Loucy (cell line): Measurements from ENCODE around the gene OVCH2.

Source experiments
- H2AFZ ChIP-seq: fragments of 200-600 bp; sonication (generic); 2 replicates; pipeline ENCODE4 v1.6.0; 2016; ENCODE audit warnings: antibody characterized with exemption, mild to moderate bottlenecking, low read length, moderate library complexity
- H3F3A ChIP-seq: fragments of 200-600 bp; 2 replicates; pipeline ENCODE4 v1.6.0; 2016; ENCODE audit warnings: antibody characterized with exemption, low read depth, mild to moderate bottlenecking
- H3K27me3 ChIP-seq: fragments of 200-600 bp; sonication (generic); 2 replicates; pipeline ENCODE4 v1.6.1; 2014; ENCODE audit warnings: low read length, mild to moderate bottlenecking; ENCODE audit not compliant: insufficient read depth, poor library complexity, severe bottlenecking
- H3K36me3 ChIP-seq: fragments of 200-600 bp; sonication (generic); 2 replicates; pipeline ENCODE4 v1.6.1; 2016; ENCODE audit warnings: low read length; ENCODE audit not compliant: insufficient read depth
- H3K4me1 ChIP-seq: fragments of 200-600 bp; sonication (generic); 2 replicates; pipeline ENCODE4 v1.5.1; 2014; ENCODE audit warnings: low read length, mild to moderate bottlenecking; ENCODE audit not compliant: insufficient read depth, poor library complexity, severe bottlenecking
- H3K4me2 ChIP-seq: fragments of 200-600 bp; sonication (generic); 2 replicates; pipeline ENCODE4 v1.6.0; 2014; ENCODE audit warnings: antibody characterized with exemption, low read length, low read depth, mild to moderate bottlenecking; ENCODE audit not compliant: poor library complexity, severe bottlenecking
- H3K4me3 ChIP-seq: fragments of 200-600 bp; sonication (generic); 2 replicates; pipeline ENCODE4 v1.5.1; 2014; ENCODE audit warnings: low read length, mild to moderate bottlenecking, mixed read lengths; ENCODE audit not compliant: poor library complexity, severe bottlenecking
- H3K79me2 ChIP-seq: fragments of 200-600 bp; sonication (generic); 2 replicates; pipeline ENCODE4 v1.6.1; 2014; ENCODE audit warnings: low read length; ENCODE audit not compliant: insufficient read depth
- H3K9ac ChIP-seq: fragments of 200-600 bp; sonication (generic); 2 replicates; pipeline ENCODE4 v1.6.0; 2014; ENCODE audit warnings: mild to moderate bottlenecking, low read depth, low read length, moderate library complexity; ENCODE audit not compliant: poor library complexity, severe bottlenecking
- H3K9me2 ChIP-seq: fragments of 200-600 bp; sonication (generic); replicated peaks from 2 replicates; pipeline ENCODE4 v1.6.1; 2016; ENCODE audit warnings: low read depth, low read length, mixed read lengths
- H3K9me3 ChIP-seq: fragments of 200-600 bp; sonication (generic); 2 replicates; pipeline ENCODE4 v1.6.1; 2014; ENCODE audit warnings: mild to moderate bottlenecking, antibody characterized with exemption, low read length, low read depth; ENCODE audit not compliant: insufficient read depth
- H4K20me1 ChIP-seq: fragments of 200-600 bp; sonication (generic); 2 replicates; pipeline ENCODE4 v1.6.0; 2014; ENCODE audit warnings: antibody characterized with exemption, low read length, mild to moderate bottlenecking; ENCODE audit not compliant: insufficient read depth, poor library complexity, severe bottlenecking
- EZH2phosphoT487 ChIP-seq: fragments of 200-600 bp; IDR thresholded peaks from 2 replicates; pipeline ENCODE4 v1.6.1; 2018; ENCODE audit warnings: antibody characterized with exemption, mild to moderate bottlenecking, moderate library complexity, borderline replicate concordance
- TF ChIP-seq, protein P1 (sequence below): fragments of 200-600 bp; sonication (generic); conservative IDR thresholded peaks from 2 replicates; pipeline ENCODE4 v1.5.1; 2014; ENCODE audit warnings: mild to moderate bottlenecking, antibody characterized with exemption, low read length

The OVCH2 gene

DNA sequence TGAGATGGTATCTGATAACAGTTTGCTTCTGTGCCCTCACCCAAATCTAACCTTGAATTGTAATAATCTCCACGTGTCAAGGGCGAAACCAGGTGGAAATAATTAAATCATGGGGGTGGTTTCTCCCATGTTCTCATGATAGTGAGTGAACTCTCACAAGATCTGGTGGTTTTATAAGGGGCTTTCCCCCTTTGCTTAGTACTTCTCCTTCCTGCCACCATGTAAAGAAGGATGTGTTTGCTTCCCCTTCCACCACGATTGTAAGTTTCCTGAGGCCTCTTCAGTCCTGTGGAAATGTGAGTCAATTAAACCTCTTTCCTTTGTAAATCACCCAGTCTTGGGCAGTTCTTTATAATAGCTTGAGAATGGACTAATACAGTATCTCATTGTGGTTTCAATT lies 8.5 kb upstream of the OVCH2 start:
- Histone ChIP-seq H3K9ac (no peak overlapping the region), H3K4me2 (no peak overlapping the region), H4K20me1 (no peaks in the 10 kb centered on the region), H3F3A (no peaks in the 10 kb centered on the region), H3K4me3 (no peak overlapping the region), H3K79me2 (no peaks in the 10 kb centered on the region), H3K9me3 (no peaks in the 10 kb centered on the region), H3K36me3 (no peaks in the 10 kb centered on the region), H3K9me2 (no peaks in the 10 kb centered on the region), H2AFZ (no peak overlapping the region), H3K4me1 (no peaks in the 10 kb centered on the region), H3K27me3 (no peaks in the 10 kb centered on the region)
- TF ChIP-seq EZH2phosphoT487 = no peak
- TF ChIP-seq, protein P1, sequence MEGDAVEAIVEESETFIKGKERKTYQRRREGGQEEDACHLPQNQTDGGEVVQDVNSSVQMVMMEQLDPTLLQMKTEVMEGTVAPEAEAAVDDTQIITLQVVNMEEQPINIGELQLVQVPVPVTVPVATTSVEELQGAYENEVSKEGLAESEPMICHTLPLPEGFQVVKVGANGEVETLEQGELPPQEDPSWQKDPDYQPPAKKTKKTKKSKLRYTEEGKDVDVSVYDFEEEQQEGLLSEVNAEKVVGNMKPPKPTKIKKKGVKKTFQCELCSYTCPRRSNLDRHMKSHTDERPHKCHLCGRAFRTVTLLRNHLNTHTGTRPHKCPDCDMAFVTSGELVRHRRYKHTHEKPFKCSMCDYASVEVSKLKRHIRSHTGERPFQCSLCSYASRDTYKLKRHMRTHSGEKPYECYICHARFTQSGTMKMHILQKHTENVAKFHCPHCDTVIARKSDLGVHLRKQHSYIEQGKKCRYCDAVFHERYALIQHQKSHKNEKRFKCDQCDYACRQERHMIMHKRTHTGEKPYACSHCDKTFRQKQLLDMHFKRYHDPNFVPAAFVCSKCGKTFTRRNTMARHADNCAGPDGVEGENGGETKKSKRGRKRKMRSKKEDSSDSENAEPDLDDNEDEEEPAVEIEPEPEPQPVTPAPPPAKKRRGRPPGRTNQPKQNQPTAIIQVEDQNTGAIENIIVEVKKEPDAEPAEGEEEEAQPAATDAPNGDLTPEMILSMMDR = no peak

- Histone ChIP-seq H2AFZ (no peak overlapping the region), H3K9ac (no peak overlapping the region), H3K27me3 (no peaks in the 10 kb centered on the region), H3F3A (no peaks in the 10 kb centered on the region), H3K4me1 (no peaks in the 10 kb centered on the region), H3K36me3 (no peaks in the 10 kb centered on the region), H3K79me2 (no peaks in the 10 kb centered on the region), H4K20me1 (no peaks in the 10 kb centered on the region), H3K4me2 (no peak overlapping the region), H3K4me3 (no peak overlapping the region), H3K9me2 (no peaks in the 10 kb centered on the region), H3K9me3 (no peaks in the 10 kb centered on the region)
- TF ChIP-seq, protein P1 = no peak
- no peak for TF ChIP-seq EZH2phosphoT487
Measured at GRCh38 chr11:7703740-7704139, 2.5 kb downstream of the OVCH2 start.

- H3K4me3 ChIP-seq = no peak overlapping the region
- no peaks in the 10 kb centered on the region for H3K9me3 ChIP-seq
- H3K9ac ChIP-seq = no peak overlapping the region
- no peaks in the 10 kb centered on the region for H3K36me3 ChIP-seq
- H3K9me2 ChIP-seq = no peaks in the 10 kb centered on the region
- TF ChIP-seq EZH2phosphoT487 = no peak
- TF ChIP-seq, protein P1 = no peak
- no peaks in the 10 kb centered on the region for H3K4me1 ChIP-seq
- no peaks in the 10 kb centered on the region for H3K79me2 ChIP-seq
- H3F3A ChIP-seq = no peaks in the 10 kb centered on the region
- H2AFZ ChIP-seq = no peak overlapping the region
- H3K27me3 ChIP-seq = no peaks in the 10 kb centered on the region
- H4K20me1 ChIP-seq = no peaks in the 10 kb centered on the region
- H3K4me2 ChIP-seq = no peak overlapping the region
Measured at GRCh38 chr11:7696424-7696823, 9.9 kb downstream of the OVCH2 start.
